Immature natural killer cell (primary cell): ENCODE results near the gene TAS2R41. TPM values are rescaled to one million over a fixed set of nuclear protein-coding genes. Genes with fewer than 3 reads are reported as not detected.

ENCODE experiments used
- polyA plus RNA-seq, 3 donors: library from polyadenylated mRNA; unstranded; fragments of 300-500 nt; fragmentation: Illumina TruSeq; gene quantifications; one replicate each; pipeline ENCODE4 v1.2.3, GENCODE V29; 2021

Gene TAS2R41
- polyA plus RNA-seq, 3 donors from 2014 or later: not detected

Other genes with a start within 250 kb of the TAS2R41 start
- gene GSTK1, start 214.4 kb upstream of the TAS2R41 start, polyA plus RNA-seq: 100 to 1,000 TPM; 238 to 266 (median 252) TPM
- not detected for gene TMEM139, start 192.9 kb upstream of the TAS2R41 start, polyA plus RNA-seq
- 10 to 100 TPM in 1 of 3 donors, 1 to 10 TPM in 2; 8.8 to 24.2 (median 9.8) TPM for gene CASP2, start 189.5 kb upstream of the TAS2R41 start, polyA plus RNA-seq
- under 1 TPM in 1 of 3 donors, not detected in 2; 0.07 TPM for gene CLCN1, start 161.8 kb upstream of the TAS2R41 start, polyA plus RNA-seq
- 1 to 10 TPM; 1.2 to 2.3 (median 1.9) TPM for gene FAM131B, start 115.2 kb upstream of the TAS2R41 start, polyA plus RNA-seq
- 100 to 1,000 TPM in 1 of 3 donors, 10 to 100 TPM in 2; 50.7 to 144 (median 51.9) TPM for gene ZYX, start 96.5 kb upstream of the TAS2R41 start, polyA plus RNA-seq
- under 1 TPM in 2 of 3 donors, not detected in 1; 0.22 to 0.51 TPM for gene EPHA1, start 69.0 kb upstream of the TAS2R41 start, polyA plus RNA-seq
- not detected for gene TAS2R60, start 34.4 kb upstream of the TAS2R41 start, polyA plus RNA-seq
- not detected for gene CTAGE15, start 93.9 kb downstream of the TAS2R41 start, polyA plus RNA-seq
- gene TCAF2, start 143.1 kb downstream of the TAS2R41 start, polyA plus RNA-seq: 1 to 10 TPM; 1.8 to 4.1 (median 2.5) TPM